GM21381 (cell line): ENCODE measurements around the gene PACC1.

ENCODE experiments used
- ATAC-seq: cut with Tn5 transposase; IDR thresholded peaks from one replicate; pipeline ENCODE4 v1.9.1; 2021; ENCODE audit warnings: mild to moderate bottlenecking, moderate library complexity; ENCODE audit not compliant: unreplicated experiment

The PACC1 gene

GRCh38 chr1:212438831-212439237 is 24.1 kb upstream of the PACC1 start:
- no peak for ATAC-seq

- ATAC-seq: no peak
Measured at GRCh38 chr1:212437179-212437798, 22.6 kb upstream of the PACC1 start.

DNA sequence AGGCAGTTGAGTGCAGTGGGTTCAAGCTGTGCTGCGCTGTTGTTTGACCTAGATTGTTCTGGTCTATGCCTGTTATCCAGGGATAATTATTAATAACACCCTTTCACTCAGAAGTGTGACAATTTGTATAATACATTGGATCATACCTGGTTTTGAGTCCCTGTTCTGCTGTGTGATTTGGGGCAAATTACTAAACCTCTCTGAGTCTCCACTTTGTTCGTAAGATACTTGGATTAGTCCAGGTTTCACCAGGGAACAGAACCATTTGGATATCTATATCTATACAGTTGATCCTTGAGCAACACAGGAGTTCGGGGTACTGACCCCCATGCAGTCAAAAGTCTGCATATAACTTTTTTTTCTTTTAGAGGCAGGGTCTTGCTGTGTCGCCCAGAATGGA is 20.3 kb upstream of the PACC1 start:
- ATAC-seq: no peak

GRCh38 chr1:212433577-212434462 is 19.1 kb upstream of the PACC1 start:
- no peak for ATAC-seq

DNA sequence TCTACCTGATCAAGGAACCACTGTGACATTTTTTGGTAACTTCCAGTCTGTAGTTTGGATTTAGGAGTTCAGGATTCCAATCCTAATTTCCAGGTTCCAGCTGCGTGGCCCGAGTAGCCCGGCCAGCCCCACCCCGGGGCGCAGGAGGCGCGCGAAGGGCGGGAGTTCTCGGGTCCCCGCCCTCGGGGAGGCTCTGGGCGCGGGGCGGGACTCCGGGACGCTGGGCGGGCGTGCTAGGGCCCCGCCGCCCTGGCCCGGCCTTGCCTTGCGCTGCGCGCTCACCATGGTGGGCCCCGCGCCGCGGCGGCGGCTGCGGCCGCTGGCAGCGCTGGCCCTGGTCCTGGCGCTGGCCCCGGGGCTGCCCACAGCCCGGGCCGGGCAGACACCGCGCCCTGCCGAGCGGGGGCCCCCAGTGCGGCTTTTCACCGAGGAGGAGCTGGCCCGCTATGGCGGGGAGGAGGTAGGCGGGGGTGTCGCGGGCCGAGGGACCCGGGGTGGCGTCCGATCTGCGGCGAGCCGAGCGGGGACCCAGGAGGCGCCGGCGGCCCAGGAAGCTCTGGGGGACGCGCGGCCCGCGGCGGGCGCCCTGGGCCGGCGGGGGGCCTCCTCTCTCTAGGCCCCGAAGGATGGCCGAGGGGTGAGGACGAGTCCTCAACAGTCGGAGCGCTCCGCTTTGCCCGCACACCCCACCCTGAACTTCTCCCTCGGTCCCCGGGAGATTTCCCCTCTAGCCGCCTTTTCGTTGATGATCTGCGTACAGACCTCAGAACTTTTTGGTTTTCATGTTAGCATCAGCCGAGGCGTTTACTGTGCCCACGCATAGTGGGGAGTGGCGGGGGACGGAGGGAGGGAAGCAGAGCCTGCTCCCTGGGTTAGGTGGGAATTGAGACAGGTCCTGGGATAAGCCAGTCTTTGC is 18.2 kb upstream of the PACC1 start, which contains the start of gene NENF:
Gene NENF, plus strand, starts transcription at position 260 of the 916 bp plus-strand sequence. Its CDS starts 24 bp downstream, at position 284.
- ATAC-seq: peak; percentile 99

DNA sequence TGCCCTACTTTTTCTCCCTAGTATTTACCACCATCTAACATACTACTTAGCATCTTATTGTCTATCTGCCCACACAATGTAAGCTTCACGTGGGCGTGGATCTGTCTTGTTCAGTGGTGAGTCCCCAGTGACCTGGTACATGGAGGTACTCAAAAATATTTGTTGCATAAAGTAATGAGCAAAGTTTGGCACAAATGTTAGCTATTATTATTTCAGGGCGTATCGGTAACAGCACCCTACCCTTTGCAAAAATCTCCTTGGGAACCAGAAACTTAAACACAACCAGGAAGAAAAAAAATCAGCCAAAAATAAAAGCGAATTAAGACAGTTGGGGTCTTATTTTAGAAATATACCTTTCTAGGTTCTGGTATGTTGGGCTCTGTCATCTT is 17.6 kb upstream of the PACC1 start:
- ATAC-seq: no peak

- no peak for ATAC-seq
Measured at GRCh38 chr1:212431644-212432043, 17.0 kb upstream of the PACC1 start.

DNA sequence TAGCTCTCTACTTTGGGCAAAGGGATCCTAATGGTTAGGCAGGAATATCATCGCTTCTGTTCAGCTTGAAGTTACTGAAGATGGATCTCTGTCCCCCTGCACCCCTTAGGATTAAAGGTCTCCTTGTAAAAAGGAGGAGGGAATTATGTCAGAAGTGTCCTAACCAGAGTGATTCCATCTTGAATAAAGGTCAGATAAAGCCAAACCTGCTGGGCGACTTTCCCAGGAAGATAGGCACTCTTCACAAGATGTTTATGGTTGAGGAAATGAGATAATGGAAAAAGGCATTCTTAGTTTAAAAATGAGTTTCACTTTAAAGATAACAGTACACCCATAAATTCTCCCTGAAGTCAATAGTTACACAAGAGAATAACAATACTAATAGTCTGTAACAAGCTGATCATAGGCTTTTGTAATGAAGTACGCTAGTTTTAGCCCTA is 16.3 kb upstream of the PACC1 start:
- no peak for ATAC-seq

DNA sequence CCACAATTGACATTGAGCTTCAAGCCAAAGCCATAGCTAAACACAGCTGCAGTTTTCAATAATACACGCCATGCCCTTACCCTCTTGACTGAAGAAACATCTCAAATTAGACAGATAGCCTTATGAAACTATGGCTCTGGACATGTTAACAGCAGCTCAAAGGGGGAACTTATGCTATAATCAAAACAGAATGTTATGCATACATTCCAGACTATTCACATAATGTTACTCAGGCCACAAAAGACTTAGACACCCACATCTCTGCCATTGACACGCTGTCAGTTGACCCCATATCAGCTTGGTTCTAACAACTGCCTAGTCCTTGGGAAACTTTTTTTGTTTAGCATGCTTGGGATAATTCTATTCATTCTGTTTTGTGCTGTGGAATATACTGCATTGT is 15.7 kb upstream of the PACC1 start:
- no peak for ATAC-seq

- ATAC-seq: no peak
Measured at GRCh38 chr1:212428496-212428895, 13.8 kb upstream of the PACC1 start.

GRCh38 chr1:212423879-212424278 is 9.2 kb upstream of the PACC1 start:
- no peak for ATAC-seq

GRCh38 chr1:212421165-212421564 is 6.5 kb upstream of the PACC1 start:
- ATAC-seq: no peak

DNA sequence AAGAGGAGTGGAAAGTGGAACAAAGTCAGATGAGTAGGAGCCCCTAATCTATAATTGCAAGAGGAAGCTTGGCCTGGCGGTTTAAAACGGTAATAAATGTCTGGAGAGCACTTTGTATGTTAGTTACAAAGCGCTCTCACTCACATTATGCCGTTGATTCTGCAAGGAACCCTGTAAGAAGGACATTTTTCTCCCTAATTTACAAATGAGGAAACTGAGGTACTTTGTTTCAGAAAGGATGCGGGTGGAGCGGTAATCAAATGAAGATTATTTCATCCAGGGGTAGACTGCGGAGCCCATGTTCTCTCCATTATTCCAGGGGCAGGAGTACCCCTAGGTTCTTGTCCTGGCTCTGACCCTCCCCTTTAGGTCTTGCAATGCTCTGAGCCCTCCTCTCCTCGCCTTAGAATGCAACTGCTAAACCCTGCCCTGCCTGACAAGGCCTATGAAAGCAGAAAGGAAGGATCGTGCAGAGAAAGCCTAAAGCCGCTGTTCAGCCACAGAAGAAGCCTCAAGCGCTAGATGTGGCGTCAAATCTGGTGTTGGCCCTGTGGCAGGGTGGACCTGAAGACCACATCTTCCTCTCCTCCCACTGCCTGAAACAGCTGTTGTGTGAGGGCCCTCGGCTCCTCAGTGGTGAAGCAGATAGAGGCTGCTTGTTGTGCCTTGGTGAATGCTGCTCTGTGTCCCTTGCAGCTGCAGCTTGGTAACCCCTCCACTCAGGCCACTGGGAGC is 588 bp upstream of the PACC1 start:
- ATAC-seq: no peak

- peak; percentile 1 for ATAC-seq
Measured at GRCh38 chr1:212413902-212414327, 771 bp downstream of the PACC1 start.

DNA sequence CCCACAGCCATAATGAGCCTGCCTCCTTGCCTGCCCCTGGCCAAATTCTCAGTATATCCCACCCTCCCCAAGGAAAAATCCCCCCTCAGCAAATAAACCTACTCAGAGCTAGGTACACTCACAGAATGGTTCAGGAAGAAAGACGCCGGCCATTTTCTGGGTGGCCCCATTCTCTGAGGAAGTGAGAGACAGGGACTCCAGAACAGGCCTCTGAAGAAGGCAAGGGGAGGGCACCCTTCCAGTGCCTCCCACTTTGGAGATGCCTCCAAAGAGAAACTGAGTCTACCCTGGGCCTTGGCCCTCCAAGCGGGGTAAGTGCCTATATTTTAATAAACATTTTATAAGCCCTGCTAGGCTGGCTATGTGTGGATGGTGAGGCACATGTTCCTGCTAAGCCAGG is 2.3 kb downstream of the PACC1 start:
- ATAC-seq: no peak

- ATAC-seq: no peak
Measured at GRCh38 chr1:212410231-212410820, 4.4 kb downstream of the PACC1 start.

GRCh38 chr1:212402666-212403321 is 11.9 kb downstream of the PACC1 start:
- ATAC-seq: no peak

GRCh38 chr1:212401838-212402582 is 12.7 kb downstream of the PACC1 start:
- no peak for ATAC-seq

GRCh38 chr1:212401042-212401441 is 13.6 kb downstream of the PACC1 start:
- no peak for ATAC-seq
